T-helper 22 cell (primary cell): ENCODE data around the gene DZANK1.
"Not testable (repeated sequence)": the region's sequence is repeated elsewhere in the genome, so short reads cannot be mapped to it uniquely, and the experiment has no call there.

ENCODE experiments used
- DNase-seq: peaks from one replicate; pipeline ENCODE4 v3.0.0-alpha.2; 2020; ENCODE audit warnings: low read depth

DZANK1 gene

GRCh38 chr20:18375551-18375950 lies 91.3 kb downstream of the DZANK1 start:
- DNase-seq, result not testable (repeated sequence)

DNA sequence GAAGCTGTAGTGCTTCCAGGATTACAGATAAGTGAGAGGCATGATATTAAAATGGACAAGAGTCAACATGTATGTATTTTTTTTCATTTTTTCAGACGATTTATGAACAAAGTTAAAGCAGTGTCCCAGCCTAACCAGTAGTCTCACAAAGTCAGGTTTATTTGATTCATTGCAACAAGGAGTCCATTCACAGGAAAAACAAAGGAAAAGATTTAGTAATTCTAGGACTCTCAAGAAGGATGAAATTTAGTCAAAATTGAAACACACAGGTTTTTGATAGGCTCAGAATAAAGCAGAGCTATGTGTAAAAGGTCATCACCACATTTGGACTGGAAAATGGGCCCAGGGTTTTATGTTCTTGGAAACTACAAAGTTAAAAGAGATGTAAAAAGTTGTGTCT lies 94.5 kb downstream of the DZANK1 start:
- DNase-seq, result no peak

- no peak for DNase-seq
Observed at GRCh38 chr20:18364768-18365167, 102.1 kb downstream of the DZANK1 start.

DNA sequence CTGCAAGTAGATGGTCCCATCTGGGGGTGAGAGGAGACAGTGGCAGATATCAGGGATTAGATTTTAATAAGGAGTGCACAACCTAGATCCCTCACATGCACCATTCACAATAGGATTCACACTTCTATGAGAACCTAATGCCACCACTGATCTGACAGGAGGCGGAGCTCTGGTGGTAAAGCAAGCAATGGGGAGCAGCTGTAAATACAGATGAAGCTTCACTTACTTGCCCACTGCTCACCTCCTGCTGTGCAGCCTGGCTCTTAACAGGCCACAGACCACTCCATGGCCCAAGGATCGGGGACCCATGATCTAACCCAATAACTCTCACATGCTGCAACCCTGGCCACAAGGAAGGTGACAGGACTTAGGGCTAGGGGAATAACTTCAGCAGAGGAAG lies 103.1 kb downstream of the DZANK1 start:
- DNase-seq, result no peak

DNA sequence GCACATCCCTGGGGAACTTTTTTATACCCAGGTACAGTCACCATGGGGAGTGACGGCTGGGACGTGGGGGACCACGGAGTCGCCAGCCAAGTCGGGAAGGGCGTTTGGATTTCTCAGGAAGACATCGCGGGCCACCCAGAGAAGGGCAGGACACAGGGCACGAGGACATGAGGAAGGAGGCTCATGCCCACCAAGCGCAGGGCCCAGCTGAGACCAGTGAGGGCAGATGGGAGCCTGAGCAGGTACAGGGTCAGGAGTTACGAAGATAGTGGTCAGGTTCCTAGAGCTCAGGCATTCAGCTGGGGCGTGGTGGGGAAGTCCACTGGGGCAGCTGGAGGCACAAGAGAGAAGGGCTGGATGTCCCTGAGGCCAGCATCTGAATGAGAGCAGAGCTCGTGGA lies 103.9 kb downstream of the DZANK1 start:
- DNase-seq, result no peak

- DNase-seq, result no peak
Observed at GRCh38 chr20:18361678-18362077, 105.2 kb downstream of the DZANK1 start.

DNA sequence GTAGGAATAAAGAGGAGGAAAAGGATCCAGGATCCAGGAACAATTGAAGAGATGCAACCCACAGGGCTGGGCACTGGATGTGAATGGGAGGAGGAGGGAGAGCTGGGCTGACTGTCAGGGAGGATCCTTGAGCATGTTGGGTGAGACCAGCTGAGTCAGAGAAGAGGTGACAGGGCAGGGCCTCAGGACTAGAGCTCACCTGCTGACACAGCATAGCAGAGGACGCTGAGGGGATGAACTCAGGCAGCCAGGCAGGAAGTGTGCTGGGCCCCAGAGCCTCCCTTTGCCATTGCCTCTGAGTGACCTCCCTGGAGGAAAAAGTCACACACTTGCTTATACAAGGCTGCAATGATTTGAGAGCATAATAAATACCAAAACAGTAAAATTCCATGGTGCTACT lies 106.2 kb downstream of the DZANK1 start:
- DNase-seq, result no peak

DNA sequence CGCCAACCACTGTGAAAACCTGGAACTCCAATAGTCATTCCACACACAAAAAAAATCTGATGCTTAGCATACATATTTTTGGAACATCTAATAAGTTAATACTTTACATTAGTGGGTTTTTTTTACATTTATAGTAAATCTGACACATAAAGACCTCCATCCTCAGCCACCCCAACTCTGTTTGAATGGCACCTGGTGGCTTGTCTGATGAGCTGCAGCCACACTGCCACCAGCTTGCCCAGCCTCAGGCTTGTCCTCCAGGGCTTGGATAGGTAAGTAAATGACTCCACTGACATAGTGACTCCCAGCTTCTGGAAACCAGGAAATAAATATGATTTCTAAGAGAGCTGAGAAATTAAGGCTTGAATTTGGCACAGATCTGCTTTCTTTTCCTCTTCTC lies 107.0 kb downstream of the DZANK1 start:
- DNase-seq, result no peak

DNA sequence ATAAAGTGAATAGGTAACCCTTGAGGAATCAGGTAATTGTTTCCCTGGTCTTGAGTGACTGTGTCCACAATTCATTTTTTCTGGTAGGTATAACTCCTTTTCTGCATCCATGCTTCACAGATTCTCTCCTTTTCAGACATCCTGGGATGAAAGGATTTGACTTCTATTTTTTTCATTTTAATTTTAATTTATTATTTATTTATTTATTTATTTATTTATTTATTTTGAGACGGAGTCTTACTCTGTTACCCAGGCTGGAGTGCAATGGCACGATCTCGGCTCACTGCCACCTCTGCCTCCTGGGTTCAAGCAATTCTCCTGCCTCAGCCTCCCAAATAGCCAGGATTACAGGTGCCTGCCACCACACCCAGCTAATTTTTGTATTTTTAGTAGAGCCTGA lies 117.1 kb downstream of the DZANK1 start:
- not testable (repeated sequence) for DNase-seq
